ENCODE results near the gene PTPRJ.
A peak's percentile ranks its signal among the peaks of the same experiment; 100 is the strongest.
"Not testable (repeated sequence)": the region's sequence is repeated elsewhere in the genome, so short reads cannot be mapped to it uniquely, and the experiment has no call there.

PTPRJ gene

DNA sequence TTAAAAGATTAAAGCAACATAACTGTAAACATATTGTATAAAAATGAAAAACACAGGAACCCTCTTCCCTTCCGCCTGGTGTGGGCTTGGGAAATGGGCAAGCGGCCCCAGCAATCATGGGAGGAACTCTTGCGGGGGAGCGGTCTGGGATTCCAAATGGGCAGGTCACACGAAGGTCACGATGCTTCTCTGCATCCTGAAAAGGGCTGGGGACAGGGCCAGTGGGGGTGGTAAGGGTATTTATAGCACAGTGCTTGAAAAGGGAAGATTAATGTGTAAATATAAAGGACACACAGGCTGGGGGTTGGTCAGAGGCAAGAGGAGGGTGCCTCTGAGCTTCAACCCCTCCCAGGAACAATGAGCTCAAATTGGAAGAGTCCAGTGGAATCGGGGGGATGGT lies 189.4 kb downstream of the PTPRJ start:
- peak; percentile 26 for DNase-seq

GRCh38 chr11:48170241-48171233 lies 190.2 kb downstream of the PTPRJ start:
- DNase-seq: peak; percentile 51

DNA sequence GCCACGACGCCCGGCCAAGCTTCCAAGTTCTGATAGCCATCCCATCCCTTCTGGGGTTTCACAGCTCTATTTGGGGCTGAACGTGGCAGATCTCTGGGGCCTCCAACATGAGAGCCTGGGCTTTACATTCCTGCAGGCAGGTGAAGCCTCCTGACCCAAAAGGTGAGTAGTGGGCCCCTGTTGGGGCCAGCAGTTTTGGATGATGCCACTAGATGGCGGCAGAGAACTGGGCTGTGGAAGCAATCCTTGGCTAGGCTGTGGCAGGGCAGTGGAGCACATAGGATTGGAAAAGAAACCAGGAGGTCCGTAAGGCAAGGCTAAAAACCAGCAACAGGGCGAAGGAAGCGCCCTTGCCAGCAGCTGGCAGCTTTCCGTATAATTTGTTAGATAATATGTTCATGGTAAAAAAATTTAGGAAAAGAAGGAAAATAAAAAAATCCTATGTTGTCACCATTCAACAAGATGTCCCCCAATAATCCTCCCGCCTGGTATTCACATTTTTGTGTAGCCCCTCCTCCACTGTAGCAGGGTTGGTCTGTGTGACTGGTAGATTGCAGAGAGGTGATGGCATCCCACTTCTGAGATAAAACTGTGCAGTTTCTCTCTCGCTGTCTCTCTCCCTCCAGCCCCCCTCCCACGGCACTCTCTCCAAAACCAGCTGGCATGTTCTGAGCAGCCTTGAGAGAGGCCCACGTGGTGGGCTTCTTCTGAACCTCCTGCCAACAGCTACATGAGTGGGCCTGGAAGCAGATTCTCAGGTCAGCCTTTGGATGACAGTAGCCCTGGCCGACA lies 192.7 kb downstream of the PTPRJ start:
- DNase-seq: peak; percentile 61

GRCh38 chr11:48177661-48178060 lies 197.3 kb downstream of the PTPRJ start:
- DNase-seq: no peak

GRCh38 chr11:48180627-48181026 lies 200.3 kb downstream of the PTPRJ start:
- DNase-seq: no peak

DNA sequence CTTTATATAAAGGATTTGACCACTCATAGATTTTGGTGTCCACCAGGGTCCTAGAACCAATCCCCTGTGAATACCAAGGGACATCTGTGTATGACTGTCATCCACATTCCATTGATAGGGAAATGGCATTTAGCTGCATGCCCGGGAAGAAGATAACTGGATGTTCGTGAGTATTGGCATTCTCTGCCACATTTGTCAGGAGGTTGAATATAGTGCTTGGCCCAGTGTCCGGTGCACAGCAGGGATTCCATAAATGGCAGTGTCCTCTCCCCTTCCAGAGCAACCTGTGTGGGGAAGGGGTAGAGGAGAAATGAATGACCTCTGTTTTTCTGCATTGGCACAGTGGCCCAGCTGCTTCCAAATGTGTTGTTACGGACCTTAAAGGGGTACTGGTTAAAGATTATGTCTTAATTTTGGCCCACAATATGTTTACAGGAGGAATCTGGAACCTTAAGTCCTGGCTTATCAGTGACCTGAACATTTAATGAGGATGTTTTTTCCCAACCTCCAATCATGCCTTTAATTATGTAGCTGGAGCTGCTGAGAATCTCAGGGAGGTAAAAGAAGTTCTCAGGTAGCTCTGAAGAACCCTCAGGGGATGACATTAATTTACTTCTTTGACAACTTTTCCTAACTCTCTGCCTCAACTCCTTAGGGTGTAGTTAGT lies 202.6 kb downstream of the PTPRJ start:
- no peak for DNase-seq

DNA sequence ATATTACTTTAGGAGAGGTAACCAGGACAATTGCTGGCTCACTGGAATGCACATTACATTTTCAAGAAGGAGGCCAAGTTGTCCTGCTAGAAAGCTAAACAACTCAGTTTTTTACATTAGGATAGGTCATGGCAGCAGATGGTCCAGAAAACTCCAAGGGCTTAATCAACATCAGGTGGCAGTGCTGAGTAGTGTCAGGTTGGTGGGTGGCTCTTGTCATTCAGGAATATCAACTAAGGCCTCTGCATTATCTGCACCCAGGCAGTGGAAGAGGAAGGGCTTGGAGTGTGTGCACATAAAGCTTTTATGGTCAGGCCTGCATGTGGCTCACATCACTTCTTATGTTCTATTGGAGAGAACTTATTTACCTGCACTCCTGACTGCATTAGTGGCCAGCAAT lies 204.1 kb downstream of the PTPRJ start:
- no peak for DNase-seq

DNA sequence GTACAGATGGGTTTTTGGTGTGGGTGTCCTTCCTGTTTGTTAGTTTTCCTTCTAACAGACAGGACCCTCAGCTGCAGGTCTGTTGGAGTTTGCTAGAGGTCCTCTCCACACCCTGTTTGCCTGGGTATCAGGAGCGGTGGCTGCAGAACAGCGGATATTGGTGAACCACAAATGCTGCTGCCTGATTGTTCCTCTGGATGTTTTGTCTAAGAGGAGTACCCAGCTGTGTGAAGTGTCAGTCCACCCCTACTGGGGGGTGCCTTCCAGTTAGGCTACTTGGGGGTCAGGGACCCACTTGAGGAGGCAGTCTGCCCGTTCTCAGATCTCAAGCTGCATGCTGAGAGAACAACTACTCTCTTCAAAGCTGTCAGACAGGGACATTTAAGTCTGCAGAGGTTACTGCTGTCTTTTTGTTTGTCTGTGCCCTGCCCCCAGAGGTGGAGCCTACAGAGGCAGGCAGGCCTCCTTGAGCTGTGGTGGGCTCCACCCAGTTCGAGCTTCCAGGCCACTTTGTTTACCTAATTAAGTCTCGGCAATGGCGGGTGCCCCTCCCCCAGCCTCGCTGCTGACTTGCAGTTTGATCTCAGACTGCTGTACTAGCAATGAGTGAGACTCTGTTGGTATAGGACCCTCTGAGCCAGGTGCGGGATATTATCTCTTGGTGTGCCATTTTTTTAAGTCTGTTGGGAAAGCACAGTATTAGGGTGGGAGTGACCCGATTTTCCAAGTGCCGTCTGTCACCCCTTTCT lies 210.7 kb downstream of the PTPRJ start:
- not testable (repeated sequence) for DNase-seq

- peak; percentile 23 for DNase-seq
Observed at GRCh38 chr11:48193876-48194275, 213.5 kb downstream of the PTPRJ start.

DNA sequence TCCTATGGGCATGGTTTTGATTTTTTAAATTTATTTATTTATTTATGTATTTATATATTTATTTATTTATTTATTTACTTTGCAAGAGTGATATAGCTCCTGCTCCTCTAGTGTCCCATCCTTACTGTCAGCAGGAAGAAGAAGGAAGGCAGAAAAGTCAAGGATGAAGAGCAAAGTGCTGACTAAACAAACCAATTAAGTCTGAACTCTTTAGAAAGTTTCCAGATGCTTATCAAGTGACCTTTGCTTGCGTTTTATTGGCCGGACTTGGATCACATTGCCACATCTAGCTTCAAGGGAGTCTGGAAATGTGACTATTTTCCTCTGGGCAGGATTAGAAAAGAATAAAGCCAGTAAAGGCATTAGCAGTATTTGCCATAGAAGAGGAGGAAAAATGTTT lies 227.5 kb downstream of the PTPRJ start:
- no peak for DNase-seq

- DNase-seq: no peak
Observed at GRCh38 chr11:48210052-48210451, 229.7 kb downstream of the PTPRJ start.

GRCh38 chr11:48216510-48216909 lies 236.2 kb downstream of the PTPRJ start, which contains the start of gene OR4B1:
OR4B1 (plus strand) TSS chr11:48216810; CDS start chr11:48216810, 0 bp downstream.
- DNase-seq: no peak
